ENCODE data around the gene ARID3B. TPM values are rescaled to one million over a fixed set of nuclear protein-coding genes. Genes with fewer than 3 reads are reported as not detected.

ARID3B gene
- total RNA-seq, 4 donors from 2014 or later = 5.9 to 7.7 (median 6.2) TPM

- TF ChIP-seq, protein P1, sequence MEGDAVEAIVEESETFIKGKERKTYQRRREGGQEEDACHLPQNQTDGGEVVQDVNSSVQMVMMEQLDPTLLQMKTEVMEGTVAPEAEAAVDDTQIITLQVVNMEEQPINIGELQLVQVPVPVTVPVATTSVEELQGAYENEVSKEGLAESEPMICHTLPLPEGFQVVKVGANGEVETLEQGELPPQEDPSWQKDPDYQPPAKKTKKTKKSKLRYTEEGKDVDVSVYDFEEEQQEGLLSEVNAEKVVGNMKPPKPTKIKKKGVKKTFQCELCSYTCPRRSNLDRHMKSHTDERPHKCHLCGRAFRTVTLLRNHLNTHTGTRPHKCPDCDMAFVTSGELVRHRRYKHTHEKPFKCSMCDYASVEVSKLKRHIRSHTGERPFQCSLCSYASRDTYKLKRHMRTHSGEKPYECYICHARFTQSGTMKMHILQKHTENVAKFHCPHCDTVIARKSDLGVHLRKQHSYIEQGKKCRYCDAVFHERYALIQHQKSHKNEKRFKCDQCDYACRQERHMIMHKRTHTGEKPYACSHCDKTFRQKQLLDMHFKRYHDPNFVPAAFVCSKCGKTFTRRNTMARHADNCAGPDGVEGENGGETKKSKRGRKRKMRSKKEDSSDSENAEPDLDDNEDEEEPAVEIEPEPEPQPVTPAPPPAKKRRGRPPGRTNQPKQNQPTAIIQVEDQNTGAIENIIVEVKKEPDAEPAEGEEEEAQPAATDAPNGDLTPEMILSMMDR (IDR thresholded peaks at IDR 0.05) = no peak
- TF ChIP-seq POLR2A (IDR thresholded peaks at IDR 0.05) = no peak
- no peaks in the 10 kb centered on the region for H3K27me3 ChIP-seq
- H3K36me3 ChIP-seq = no peaks in the 10 kb centered on the region
- H3K27ac ChIP-seq = no peak overlapping the region
- intact Hi-C loops (cut with DNase I) = no loop called here
- no peaks in the 10 kb centered on the region for H3K4me1 ChIP-seq
- H3K9me3 ChIP-seq = no peaks in the 10 kb centered on the region
- DNase-seq = no peak
- H3K4me3 ChIP-seq (replicated peaks in 1 of 3) = no peak overlapping the region
Observed at GRCh38 chr15:74523982-74524381, 17.0 kb upstream of the ARID3B start.

- H3K27me3 ChIP-seq = no peaks in the 10 kb centered on the region
- H3K9me3 ChIP-seq = no peaks in the 10 kb centered on the region
- no peak overlapping the region for H3K27ac ChIP-seq
- H3K4me3 ChIP-seq (replicated peaks in 1 of 3) = no peak overlapping the region
- no peaks in the 10 kb centered on the region for H3K36me3 ChIP-seq
- intact Hi-C loops (cut with DNase I) = no loop called here
- 63 to 64% methylated on average over 1 of the region's 1 CpG for WGBS, 2 donors
- no peak for TF ChIP-seq POLR2A (IDR thresholded peaks at IDR 0.05)
- TF ChIP-seq, protein P1 (IDR thresholded peaks at IDR 0.05) = no peak
- no peak for DNase-seq
- H3K4me1 ChIP-seq = no peaks in the 10 kb centered on the region
Observed at GRCh38 chr15:74525309-74525708, 15.7 kb upstream of the ARID3B start.

DNA sequence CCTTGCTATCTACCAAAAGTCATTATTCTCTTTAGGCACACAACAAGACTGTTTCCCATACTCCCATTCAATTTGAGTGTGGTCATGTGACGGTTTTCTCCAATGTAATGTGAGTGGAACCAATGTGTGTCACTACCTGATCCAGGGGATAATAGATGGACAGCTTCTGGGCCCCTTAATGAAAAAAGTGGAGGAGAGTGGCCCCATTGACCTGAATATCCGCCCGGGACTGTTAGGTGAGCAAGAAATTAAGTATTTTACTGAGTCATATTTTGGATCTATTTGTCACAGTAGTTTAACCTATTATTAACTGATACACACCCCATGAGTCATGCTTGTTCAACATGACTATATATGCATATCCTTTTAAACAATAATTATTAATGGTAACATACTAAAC, 15.1 kb upstream of the ARID3B start:
- intact Hi-C loops (cut with DNase I) = no loop called here
- H3K9me3 ChIP-seq = no peaks in the 10 kb centered on the region
- WGBS, 2 donors = 68 to 72% methylated on average over 3 of the region's 3 CpGs

GRCh38 chr15:74528876-74529275, 12.1 kb upstream of the ARID3B start:
- DNase-seq = no peak
- 49 to 51% methylated on average over 5 of the region's 5 CpGs for WGBS, 2 donors
- H3K27me3 ChIP-seq = no peaks in the 10 kb centered on the region
- no peaks in the 10 kb centered on the region for H3K9me3 ChIP-seq
- no peaks in the 10 kb centered on the region for H3K36me3 ChIP-seq
- no peak overlapping the region for H3K27ac ChIP-seq
- H3K4me3 ChIP-seq (replicated peaks in 1 of 3) = no peak overlapping the region
- TF ChIP-seq POLR2A (IDR thresholded peaks at IDR 0.05) = no peak
- TF ChIP-seq, protein P1 (IDR thresholded peaks at IDR 0.05) = no peak
- H3K4me1 ChIP-seq = no peaks in the 10 kb centered on the region
- intact Hi-C loops (cut with DNase I) = no loop called here

More for the DNA sequence above, 15.1 kb upstream of the ARID3B start:
- no peaks in the 10 kb centered on the region for H3K4me1 ChIP-seq
- H3K4me3 ChIP-seq (replicated peaks in 1 of 3) = no peak overlapping the region
- H3K27me3 ChIP-seq = no peaks in the 10 kb centered on the region
- no peak for TF ChIP-seq POLR2A (IDR thresholded peaks at IDR 0.05)
- TF ChIP-seq, protein P1 (IDR thresholded peaks at IDR 0.05) = no peak
- DNase-seq = no peak
- no peaks in the 10 kb centered on the region for H3K36me3 ChIP-seq
- H3K27ac ChIP-seq = no peak overlapping the region

DNA sequence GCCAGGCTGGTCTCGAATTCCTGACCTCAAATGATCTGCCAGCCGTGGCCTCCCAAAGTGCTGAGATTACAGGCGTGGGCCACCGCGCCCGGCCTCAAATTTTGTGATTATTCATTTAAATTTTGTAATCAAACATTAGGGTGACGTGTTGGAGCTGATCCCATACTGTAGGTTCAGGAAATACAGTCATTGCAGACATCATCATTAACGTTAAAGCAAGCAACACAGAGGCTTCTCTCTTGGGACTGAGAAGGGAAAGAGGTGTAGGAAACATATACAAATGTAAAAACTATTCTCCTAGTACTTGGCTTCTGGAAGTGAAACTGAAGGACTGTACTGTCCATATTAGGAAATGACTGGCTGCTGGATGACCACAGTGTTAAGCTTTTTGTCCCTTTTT, 11.1 kb upstream of the ARID3B start:
- Histone ChIP-seq H3K9me3 (no peaks in the 10 kb centered on the region), H3K27me3 (no peaks in the 10 kb centered on the region), H3K36me3 (no peaks in the 10 kb centered on the region), H3K4me1 (no peaks in the 10 kb centered on the region), H3K27ac (no peak overlapping the region), H3K4me3 (replicated peaks in 1 of 3) (no peak overlapping the region)
- no peak for DNase-seq
- intact Hi-C loops (cut with DNase I) = no loop called here
- TF ChIP-seq POLR2A (IDR thresholded peaks at IDR 0.05) = no peak
- TF ChIP-seq, protein P1 (IDR thresholded peaks at IDR 0.05) = no peak
- 85 to 89% methylated on average over 8 of the region's 8 CpGs for WGBS, 2 donors

All from thyroid gland (tissue), 4 donors.